Effector memory CD4-positive, alpha-beta T cell (primary cell): ENCODE measurements around the gene COL5A1.

ENCODE experiments used
- DNase-seq, 3 donors: peaks; one replicate each; pipeline ENCODE4 v3.0.0-alpha.2; 2020
- H3K27ac ChIP-seq: 2 replicates; pipeline ENCODE4 v1.7.0; 2013; ENCODE audit warnings: mild to moderate bottlenecking, low read length, moderate library complexity; ENCODE audit not compliant: insufficient read depth, poor library complexity, severe bottlenecking
- H3K27me3 ChIP-seq: replicated peaks from 2 replicates; pipeline ENCODE4 v1.7.0; 2013; ENCODE audit warnings: mild to moderate bottlenecking, low read length; ENCODE audit not compliant: insufficient read depth, control insufficient read depth, poor library complexity, severe bottlenecking
- H3K36me3 ChIP-seq: 2 replicates; pipeline ENCODE4 v1.7.0; 2013; ENCODE audit warnings: mild to moderate bottlenecking, low read length, moderate library complexity; ENCODE audit not compliant: control insufficient read depth, insufficient read depth
- H3K4me1 ChIP-seq: 2 replicates; pipeline ENCODE4 v1.7.0; 2013; ENCODE audit warnings: low read length, mild to moderate bottlenecking; ENCODE audit not compliant: control insufficient read depth, insufficient read depth, poor library complexity, severe bottlenecking
- H3K4me3 ChIP-seq: 2 replicates; pipeline ENCODE4 v1.7.0; 2013; ENCODE audit warnings: low read length, low read depth, mild to moderate bottlenecking; ENCODE audit not compliant: insufficient read depth, poor library complexity, severe bottlenecking
- H3K9me3 ChIP-seq: 2 replicates; pipeline ENCODE4 v1.7.0; 2013; ENCODE audit warnings: mild to moderate bottlenecking, low read length, moderate library complexity; ENCODE audit not compliant: control insufficient read depth

COL5A1 gene

GRCh38 chr9:134764473-134765269 is 123.1 kb downstream of the COL5A1 start:
- Histone ChIP-seq H3K4me1 (no peaks in the 10 kb centered on the region), H3K36me3 (no peaks in the 10 kb centered on the region), H3K9me3 (no peaks in the 10 kb centered on the region), H3K4me3 (no peak overlapping the region), H3K27ac (no peak overlapping the region), H3K27me3 (no peaks in the 10 kb centered on the region)
- DNase-seq: no peak

DNA sequence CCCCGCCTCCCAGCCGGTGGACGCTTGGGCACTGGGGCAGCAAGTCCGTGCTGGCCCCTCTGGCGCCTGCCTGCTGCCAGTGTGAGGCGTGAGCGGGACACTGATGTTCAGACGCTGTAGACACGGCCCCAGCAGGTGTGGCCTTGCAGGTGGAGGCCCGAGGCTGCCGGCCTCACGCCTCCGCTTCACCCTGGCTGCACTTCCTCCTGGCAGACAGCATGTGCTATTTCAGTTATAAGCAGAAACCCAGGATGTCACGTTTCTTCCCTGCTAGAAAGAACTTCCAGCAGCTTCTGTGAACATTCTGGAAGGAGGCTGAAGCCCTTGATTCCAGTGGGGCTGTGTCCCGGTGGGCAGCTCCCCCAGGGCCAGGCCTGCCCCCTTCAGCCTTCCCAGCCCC is 124.2 kb downstream of the COL5A1 start:
- H3K36me3 ChIP-seq: no peaks in the 10 kb centered on the region
- H3K9me3 ChIP-seq: no peaks in the 10 kb centered on the region
- no peak overlapping the region for H3K4me3 ChIP-seq
- no peaks in the 10 kb centered on the region for H3K4me1 ChIP-seq
- no peaks in the 10 kb centered on the region for H3K27me3 ChIP-seq
- DNase-seq: no peak
- H3K27ac ChIP-seq: no peak overlapping the region

GRCh38 chr9:134766587-134766986 is 125.0 kb downstream of the COL5A1 start:
- no peak overlapping the region for H3K27ac ChIP-seq
- no peak for DNase-seq

GRCh38 chr9:134768332-134768708 is 126.7 kb downstream of the COL5A1 start:
- H3K36me3 ChIP-seq: no peaks in the 10 kb centered on the region
- H3K27ac ChIP-seq: no peak overlapping the region
- DNase-seq: no peak
- H3K4me3 ChIP-seq: no peak overlapping the region
- H3K4me1 ChIP-seq: no peaks in the 10 kb centered on the region
- no peaks in the 10 kb centered on the region for H3K27me3 ChIP-seq
- H3K9me3 ChIP-seq: no peaks in the 10 kb centered on the region

More at GRCh38 chr9:134766587-134766986, 125.0 kb downstream of the COL5A1 start:
- no peaks in the 10 kb centered on the region for H3K4me1 ChIP-seq
- no peaks in the 10 kb centered on the region for H3K9me3 ChIP-seq
- H3K36me3 ChIP-seq: no peaks in the 10 kb centered on the region
- H3K27me3 ChIP-seq: no peaks in the 10 kb centered on the region
- no peak overlapping the region for H3K4me3 ChIP-seq

GRCh38 chr9:134768709-134769351 is 127.2 kb downstream of the COL5A1 start:
- H3K9me3 ChIP-seq: no peaks in the 10 kb centered on the region
- H3K4me3 ChIP-seq: no peak overlapping the region
- H3K27ac ChIP-seq: no peak overlapping the region
- no peak for DNase-seq
- no peaks in the 10 kb centered on the region for H3K27me3 ChIP-seq
- no peaks in the 10 kb centered on the region for H3K36me3 ChIP-seq
- no peaks in the 10 kb centered on the region for H3K4me1 ChIP-seq

GRCh38 chr9:134770972-134771971 is 129.7 kb downstream of the COL5A1 start:
- Histone ChIP-seq H3K27me3 (no peaks in the 10 kb centered on the region), H3K36me3 (no peaks in the 10 kb centered on the region), H3K4me3 (no peak overlapping the region), H3K27ac (no peak overlapping the region), H3K4me1 (no peaks in the 10 kb centered on the region), H3K9me3 (no peaks in the 10 kb centered on the region)
- no peak for DNase-seq

DNA sequence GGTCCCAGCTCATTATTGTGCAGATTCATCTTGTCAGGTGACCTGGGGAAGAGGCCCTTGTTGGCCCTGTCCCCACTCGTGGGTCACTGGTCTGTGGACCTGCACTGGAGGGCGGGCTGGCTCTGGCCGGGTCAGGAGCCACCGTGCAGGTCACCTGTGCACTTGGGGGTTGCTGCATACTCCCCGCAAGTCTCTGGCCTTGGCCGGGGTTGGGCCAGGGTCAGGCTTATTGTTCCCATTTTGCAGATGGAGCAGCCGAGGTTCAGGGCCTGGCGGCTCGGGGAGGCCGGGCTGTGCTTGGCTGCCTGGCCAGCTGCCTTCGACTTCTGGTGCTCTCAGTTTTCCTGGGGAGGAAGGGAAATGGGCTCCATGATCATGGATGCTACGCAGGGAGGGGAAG is 130.7 kb downstream of the COL5A1 start:
- no peak overlapping the region for H3K4me3 ChIP-seq
- no peaks in the 10 kb centered on the region for H3K4me1 ChIP-seq
- H3K9me3 ChIP-seq: no peaks in the 10 kb centered on the region
- H3K27me3 ChIP-seq: no peaks in the 10 kb centered on the region
- DNase-seq: no peak
- H3K27ac ChIP-seq: no peak overlapping the region
- H3K36me3 ChIP-seq: no peaks in the 10 kb centered on the region

GRCh38 chr9:134773842-134774241 is 132.2 kb downstream of the COL5A1 start:
- H3K9me3 ChIP-seq: no peaks in the 10 kb centered on the region
- H3K27me3 ChIP-seq: no peaks in the 10 kb centered on the region
- no peaks in the 10 kb centered on the region for H3K4me1 ChIP-seq
- H3K4me3 ChIP-seq: no peak overlapping the region
- H3K27ac ChIP-seq: no peak overlapping the region
- no peak for DNase-seq
- no peaks in the 10 kb centered on the region for H3K36me3 ChIP-seq

DNA sequence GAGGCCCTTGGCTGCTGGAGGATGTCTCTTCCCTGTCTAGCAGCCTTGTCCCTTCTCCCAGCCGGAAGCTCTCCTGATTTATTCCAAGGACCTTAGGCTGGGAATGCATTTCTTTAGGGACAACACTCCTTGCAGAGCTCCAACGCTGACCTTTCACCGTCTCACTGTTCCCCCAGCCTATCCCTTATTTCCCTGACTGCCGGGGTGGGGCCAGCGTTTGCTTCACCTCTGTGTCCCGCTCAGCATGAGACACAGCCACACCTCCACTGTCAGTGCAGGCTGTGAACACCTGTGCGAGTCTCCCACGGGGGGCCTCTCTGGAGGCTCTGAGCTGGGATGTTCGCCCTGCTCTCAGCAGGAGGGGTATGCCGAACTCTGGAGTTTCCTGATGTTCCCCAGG is 132.8 kb downstream of the COL5A1 start:
- Histone ChIP-seq H3K27ac (no peak overlapping the region), H3K27me3 (no peaks in the 10 kb centered on the region), H3K36me3 (no peaks in the 10 kb centered on the region), H3K4me1 (no peaks in the 10 kb centered on the region), H3K9me3 (no peaks in the 10 kb centered on the region), H3K4me3 (no peak overlapping the region)
- no peak for DNase-seq
